ENCODE data around the gene ASAP3. TPM values are rescaled to one million over a fixed set of nuclear protein-coding genes. Genes with fewer than 3 reads are reported as not detected.

The ASAP3 gene
- total and polyA plus RNA-seq, 2 experiments from 2014 or later: 28.8 to 45.1 TPM

DNA sequence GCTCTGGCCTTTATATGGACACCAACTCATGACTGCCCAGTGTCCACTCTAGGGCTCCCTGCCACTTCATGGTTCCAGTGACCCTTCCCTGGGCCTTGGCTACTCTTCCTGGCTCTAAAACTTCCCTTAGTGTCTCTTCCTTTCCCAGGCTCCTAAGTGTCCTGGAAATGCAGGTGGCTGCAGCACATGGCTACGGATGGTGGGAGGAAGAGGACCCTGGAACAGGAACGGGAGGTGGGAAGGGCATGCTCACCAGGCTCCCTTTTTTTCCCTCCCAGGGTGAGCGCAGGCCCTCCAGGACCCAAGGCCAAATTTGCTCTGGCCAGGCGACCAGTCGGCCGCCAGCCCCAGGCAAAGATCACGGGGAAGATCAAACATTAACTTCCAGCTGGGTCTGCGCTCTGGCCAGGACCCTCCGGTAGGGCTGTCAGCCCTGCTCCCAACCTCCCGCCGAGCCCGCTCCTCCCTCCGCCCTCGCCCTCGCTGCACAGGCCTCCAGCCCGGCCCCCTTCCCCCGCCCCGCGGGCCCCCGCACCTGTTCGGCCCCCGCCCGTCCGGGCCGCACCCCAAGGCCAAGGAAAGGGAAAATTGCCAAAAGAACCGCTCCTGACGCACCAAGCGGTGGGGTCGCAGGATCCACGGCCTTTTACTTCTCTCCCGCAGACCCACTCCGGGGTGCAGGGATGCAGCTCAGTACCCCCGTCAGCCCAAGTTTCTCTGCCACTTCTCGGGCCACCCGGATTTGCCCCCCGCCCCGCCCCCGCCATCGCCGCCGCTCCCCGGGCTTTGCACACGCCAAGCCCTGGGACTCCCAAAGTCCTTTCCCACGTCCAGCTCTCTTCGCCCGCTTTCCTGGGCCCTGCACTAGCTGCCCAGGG, 60.3 kb downstream of the ASAP3 start:
- no peak for TF ChIP-seq EZH2 (IDR thresholded peaks at IDR 0.05; ENCODE audit: borderline replicate concordance)
- TF ChIP-seq EZH2phosphoT487 (IDR thresholded peaks at IDR 0.05; ENCODE audit: low read depth, severe bottlenecking, unreplicated experiment): no peak
- TF ChIP-seq, protein P1, sequence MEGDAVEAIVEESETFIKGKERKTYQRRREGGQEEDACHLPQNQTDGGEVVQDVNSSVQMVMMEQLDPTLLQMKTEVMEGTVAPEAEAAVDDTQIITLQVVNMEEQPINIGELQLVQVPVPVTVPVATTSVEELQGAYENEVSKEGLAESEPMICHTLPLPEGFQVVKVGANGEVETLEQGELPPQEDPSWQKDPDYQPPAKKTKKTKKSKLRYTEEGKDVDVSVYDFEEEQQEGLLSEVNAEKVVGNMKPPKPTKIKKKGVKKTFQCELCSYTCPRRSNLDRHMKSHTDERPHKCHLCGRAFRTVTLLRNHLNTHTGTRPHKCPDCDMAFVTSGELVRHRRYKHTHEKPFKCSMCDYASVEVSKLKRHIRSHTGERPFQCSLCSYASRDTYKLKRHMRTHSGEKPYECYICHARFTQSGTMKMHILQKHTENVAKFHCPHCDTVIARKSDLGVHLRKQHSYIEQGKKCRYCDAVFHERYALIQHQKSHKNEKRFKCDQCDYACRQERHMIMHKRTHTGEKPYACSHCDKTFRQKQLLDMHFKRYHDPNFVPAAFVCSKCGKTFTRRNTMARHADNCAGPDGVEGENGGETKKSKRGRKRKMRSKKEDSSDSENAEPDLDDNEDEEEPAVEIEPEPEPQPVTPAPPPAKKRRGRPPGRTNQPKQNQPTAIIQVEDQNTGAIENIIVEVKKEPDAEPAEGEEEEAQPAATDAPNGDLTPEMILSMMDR (IDR thresholded peaks at IDR 0.05; ENCODE audit: poor library complexity): no peak

DNA sequence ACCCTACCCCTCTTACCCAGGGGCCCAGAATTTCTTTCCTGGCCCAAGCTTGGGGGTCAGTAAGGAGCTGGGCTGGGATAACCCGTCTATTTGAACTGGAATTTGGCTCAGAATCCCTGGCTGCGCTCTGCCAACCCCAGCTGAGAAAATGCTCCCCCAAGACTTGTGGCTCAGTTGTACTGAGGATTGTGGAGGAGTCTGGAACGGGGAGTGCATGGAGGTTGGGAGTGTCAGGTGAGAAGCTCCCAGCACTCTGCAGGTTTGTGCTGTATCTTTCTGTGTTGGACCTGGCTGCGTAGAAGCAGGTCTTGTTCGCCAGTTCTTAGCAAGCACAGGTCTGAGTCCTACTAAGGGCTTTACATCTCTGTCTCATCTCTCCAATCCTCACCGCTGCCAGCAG, 61.0 kb downstream of the ASAP3 start:
- Histone ChIP-seq H3K9me3 (ENCODE audit: low read depth) (no peaks in the 10 kb centered on the region), H3K36me3 (replicated peaks; ENCODE audit: insufficient read depth, low read depth) (no peaks in the 10 kb centered on the region), H2AFZ (no peak overlapping the region), H3K27me3 (no peaks in the 10 kb centered on the region), H3K4me3 (no peak overlapping the region), H3K79me2 (peaks cover 22% of the 10 kb centered on the region), H3K9me2 (replicated peaks; ENCODE audit: insufficient read depth) (no peaks in the 10 kb centered on the region), H3K4me2 (peak overlapping the region; percentile 94), H3K4me1 (ENCODE audit: insufficient read depth) (peaks cover 46% of the 10 kb centered on the region), H4K20me1 (ENCODE audit: insufficient read depth, poor library complexity, severe bottlenecking) (no peaks in the 10 kb centered on the region), H3K27ac (peak overlapping the region; percentile 82)
- 66% methylated on average over 6 of the region's 6 CpGs for WGBS (ENCODE audit: low lambda C conversion rate, missing lambda C conversion rate)
- TF ChIP-seq, protein P1 (IDR thresholded peaks at IDR 0.05; ENCODE audit: poor library complexity): no peak
- no peak for TF ChIP-seq EZH2 (IDR thresholded peaks at IDR 0.05; ENCODE audit: borderline replicate concordance)
- no peak for TF ChIP-seq EZH2phosphoT487 (IDR thresholded peaks at IDR 0.05; ENCODE audit: low read depth, severe bottlenecking, unreplicated experiment)
- no peak for DNase-seq (ENCODE audit: low spot score)

More for the DNA sequence above, 60.3 kb downstream of the ASAP3 start:
- H3K4me1 ChIP-seq (ENCODE audit: insufficient read depth): peaks cover 42% of the 10 kb centered on the region
- H3K36me3 ChIP-seq (replicated peaks; ENCODE audit: insufficient read depth, low read depth): no peaks in the 10 kb centered on the region
- peak overlapping the region; percentile 94 for H3K4me2 ChIP-seq
- peak overlapping the region; percentile 41 for H3K4me3 ChIP-seq
- H3K9me3 ChIP-seq (ENCODE audit: low read depth): no peaks in the 10 kb centered on the region
- peak overlapping the region; percentile 82 for H3K27ac ChIP-seq
- no peaks in the 10 kb centered on the region for H3K27me3 ChIP-seq
- DNase-seq (ENCODE audit: low spot score): peak; percentile 67
- H3K9me2 ChIP-seq (replicated peaks; ENCODE audit: insufficient read depth): no peaks in the 10 kb centered on the region
- WGBS (ENCODE audit: low lambda C conversion rate, missing lambda C conversion rate): 6% methylated on average over 33 of the region's 46 CpGs
- H2AFZ ChIP-seq: peak overlapping the region; percentile 71
- H4K20me1 ChIP-seq (ENCODE audit: insufficient read depth, poor library complexity, severe bottlenecking): no peaks in the 10 kb centered on the region
- peaks cover 22% of the 10 kb centered on the region for H3K79me2 ChIP-seq

DNA sequence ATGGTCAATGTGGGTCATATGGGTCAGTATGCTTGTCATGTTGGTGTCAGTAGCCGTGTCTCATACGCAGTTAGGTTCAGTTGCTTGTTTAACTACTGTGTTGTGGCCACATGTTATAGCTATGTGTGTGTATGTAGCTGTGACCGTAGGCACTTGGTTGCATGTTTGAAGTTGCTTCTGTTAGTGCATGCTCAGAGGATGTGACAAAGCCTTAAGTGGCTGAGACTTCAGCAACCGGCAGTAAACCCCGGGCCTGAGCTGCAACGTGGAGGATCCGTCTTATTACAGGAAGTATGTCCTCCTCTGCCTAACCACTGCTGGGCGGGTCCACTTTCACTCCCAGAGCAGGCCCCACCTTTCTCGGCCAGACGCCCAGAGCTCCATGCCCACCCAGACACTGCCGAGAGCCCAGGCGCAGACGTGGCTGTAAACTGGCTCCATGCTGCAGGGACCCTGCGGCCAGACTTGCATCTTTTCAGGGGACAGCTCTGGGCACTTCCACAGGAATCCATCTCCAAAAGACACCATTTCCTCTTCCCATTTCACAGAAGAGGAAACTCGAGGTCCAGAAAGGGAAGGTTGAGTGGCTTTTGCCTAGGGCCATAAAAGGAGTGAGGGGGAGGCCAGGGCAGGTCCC, 61.6 kb downstream of the ASAP3 start:
- no peaks in the 10 kb centered on the region for H3K36me3 ChIP-seq (replicated peaks; ENCODE audit: insufficient read depth, low read depth)
- no peak overlapping the region for H2AFZ ChIP-seq
- no peaks in the 10 kb centered on the region for H3K9me3 ChIP-seq (ENCODE audit: low read depth)
- H3K4me1 ChIP-seq (ENCODE audit: insufficient read depth): peaks cover 52% of the 10 kb centered on the region
- WGBS (ENCODE audit: low lambda C conversion rate, missing lambda C conversion rate): 35% methylated on average over 15 of the region's 15 CpGs
- TF ChIP-seq, protein P1 (IDR thresholded peaks at IDR 0.05; ENCODE audit: poor library complexity): no peak
- TF ChIP-seq EZH2 (IDR thresholded peaks at IDR 0.05; ENCODE audit: borderline replicate concordance): no peak
- no peak for TF ChIP-seq EZH2phosphoT487 (IDR thresholded peaks at IDR 0.05; ENCODE audit: low read depth, severe bottlenecking, unreplicated experiment)
- DNase-seq (ENCODE audit: low spot score): peak; percentile 80
- H3K4me2 ChIP-seq: peak overlapping the region; percentile 94
- H3K9me2 ChIP-seq (replicated peaks; ENCODE audit: insufficient read depth): no peaks in the 10 kb centered on the region
- no peaks in the 10 kb centered on the region for H3K27me3 ChIP-seq
- H4K20me1 ChIP-seq (ENCODE audit: insufficient read depth, poor library complexity, severe bottlenecking): no peaks in the 10 kb centered on the region
- H3K4me3 ChIP-seq: no peak overlapping the region
- H3K79me2 ChIP-seq: peaks cover 22% of the 10 kb centered on the region
- H3K27ac ChIP-seq: peak overlapping the region; percentile 82

All from hepatocyte (in vitro differentiated cells).